WTC11 (cell line): ENCODE results near the gene HLTF. TPM values are rescaled to one million over a fixed set of nuclear protein-coding genes. Genes with fewer than 3 reads are reported as not detected.

Source experiments
- ATAC-seq: fragments of 200-7000 bp; cut with Tn5 transposase; 2 replicates; pipeline ENCODE4 v1.10.0; 2021; ENCODE audit warnings: mild to moderate bottlenecking, moderate library complexity
- CTCF ChIA-PET: fragments of 300-600 bp; sonication (Branson Sonifier 250); formaldehyde crosslinking; loops from one replicate; lab custom pipeline; 2021; ENCODE audit warnings: antibody characterized with exemption; lab: Charles Lee
- POLR2A ChIA-PET: fragments of 350-600 bp; sonication (Branson Sonifier 250); formaldehyde crosslinking; loops from one replicate; lab custom pipeline; 2021; ENCODE audit warnings: antibody characterized with exemption; lab: Charles Lee
- DNase-seq: peaks from one replicate; pipeline ENCODE4 v3.0.0; 2021; ENCODE audit warnings: low spot score
- H3K27ac Mint-ChIP-seq: 2 replicates; pipeline ENCODE4 v1.8.0; 2021; ENCODE audit warnings: mixed read lengths
- H3K27me3 Mint-ChIP-seq: 2 replicates; pipeline ENCODE4 v1.8.0; 2021; ENCODE audit warnings: low read depth, mild to moderate bottlenecking, moderate library complexity, mixed read lengths
- H3K36me3 Mint-ChIP-seq: 2 replicates; pipeline ENCODE4 v1.8.0; 2021; ENCODE audit warnings: mixed read lengths
- H3K4me1 Mint-ChIP-seq: 2 replicates; pipeline ENCODE4 v1.8.0; 2022; ENCODE audit warnings: mixed read lengths
- H3K4me3 Mint-ChIP-seq: 2 replicates; pipeline ENCODE4 v1.8.0; 2021; ENCODE audit warnings: mild to moderate bottlenecking, moderate library complexity, mixed read lengths
- H3K9me3 Mint-ChIP-seq: 2 replicates; pipeline ENCODE4 v1.8.0; 2021; ENCODE audit warnings: mixed read lengths
- ERG ChIP-seq: fragments of 250-450 bp; sonication (Bioruptor Pico); IDR thresholded peaks from 2 replicates; pipeline ENCODE4 v1.8.0; 2021; ENCODE audit warnings: mild to moderate bottlenecking
- ETV6 ChIP-seq: sonication (generic); formaldehyde crosslinking; IDR thresholded peaks from 2 replicates; pipeline ENCODE4 v1.8.1; 2022; ENCODE audit warnings: mild to moderate bottlenecking, missing genetic modification reagents
- FOXK1 ChIP-seq: sonication (generic); formaldehyde crosslinking; IDR thresholded peaks from 2 replicates; pipeline ENCODE4 v1.8.0; 2022; ENCODE audit warnings: mild to moderate bottlenecking, moderate library complexity, missing genetic modification reagents
- HMGA2 ChIP-seq: fragments of 250-450 bp; sonication (Bioruptor Pico); IDR thresholded peaks from 2 replicates; pipeline ENCODE4 v1.4.0; 2021; ENCODE audit warnings: mild to moderate bottlenecking, moderate library complexity
- MXD4 ChIP-seq: fragments of 250-450 bp; sonication (Bioruptor Pico); IDR thresholded peaks from 2 replicates; pipeline ENCODE4 v1.8.0; 2021; ENCODE audit warnings: mild to moderate bottlenecking, moderate library complexity, borderline replicate concordance
- NR1H2 ChIP-seq: sonication (generic); formaldehyde crosslinking; IDR thresholded peaks from 2 replicates; pipeline ENCODE4 v1.9.0; 2021; ENCODE audit warnings: mild to moderate bottlenecking, moderate library complexity, missing genetic modification reagents
- NR2C2 ChIP-seq: sonication (generic); formaldehyde crosslinking; IDR thresholded peaks from 2 replicates; pipeline ENCODE4 v1.8.0; 2022; ENCODE audit warnings: mild to moderate bottlenecking, missing genetic modification reagents
- PRDM15 ChIP-seq: sonication (generic); formaldehyde crosslinking; IDR thresholded peaks from 2 replicates; pipeline ENCODE4 v1.8.0; 2022; ENCODE audit warnings: missing genetic modification reagents
- PRRX2 ChIP-seq: fragments of 250-450 bp; sonication (Bioruptor Pico); IDR thresholded peaks from 2 replicates; pipeline ENCODE4 v1.8.0; 2021; ENCODE audit warnings: mild to moderate bottlenecking
- RELA ChIP-seq: sonication (generic); formaldehyde crosslinking; IDR thresholded peaks from 2 replicates; pipeline ENCODE4 v1.8.1; 2022; ENCODE audit warnings: missing genetic modification reagents, mild to moderate bottlenecking, borderline replicate concordance
- TEAD1 ChIP-seq: sonication (generic); formaldehyde crosslinking; IDR thresholded peaks from 2 replicates; pipeline ENCODE4 v1.8.0; 2022; ENCODE audit warnings: mild to moderate bottlenecking, missing genetic modification reagents
- TEAD4 ChIP-seq: sonication (generic); formaldehyde crosslinking; IDR thresholded peaks from 2 replicates; pipeline ENCODE4 v1.8.0; 2022; ENCODE audit warnings: mild to moderate bottlenecking, missing genetic modification reagents
- TP53 ChIP-seq: sonication (generic); formaldehyde crosslinking; IDR thresholded peaks from 2 replicates; pipeline ENCODE4 v1.8.1; 2023; ENCODE audit warnings: mild to moderate bottlenecking, missing genetic modification reagents
- USF1 ChIP-seq: sonication (generic); formaldehyde crosslinking; IDR thresholded peaks from 2 replicates; pipeline ENCODE4 v1.8.0; 2022; ENCODE audit warnings: mild to moderate bottlenecking, missing genetic modification reagents
- ZBTB21 ChIP-seq: sonication (generic); formaldehyde crosslinking; IDR thresholded peaks from 2 replicates; pipeline ENCODE4 v1.8.1; 2023; ENCODE audit warnings: mild to moderate bottlenecking, missing genetic modification reagents, borderline replicate concordance
- ZNF263 ChIP-seq: sonication (generic); formaldehyde crosslinking; IDR thresholded peaks from 2 replicates; pipeline ENCODE4 v1.8.1; 2022; ENCODE audit warnings: low read depth, mild to moderate bottlenecking, moderate library complexity, missing genetic modification reagents
- ZNF423 ChIP-seq: fragments of 250-450 bp; sonication (Bioruptor Pico); IDR thresholded peaks from 2 replicates; pipeline ENCODE4 v2.1.2; 2022; ENCODE audit warnings: mild to moderate bottlenecking, moderate library complexity
- ZNF512 ChIP-seq: sonication (generic); formaldehyde crosslinking; IDR thresholded peaks from 2 replicates; pipeline ENCODE4 v1.8.1; 2022; ENCODE audit warnings: missing genetic modification reagents, borderline replicate concordance
- total RNA-seq: library from RNA; stranded (reverse); gene quantifications from 3 replicates; pipeline ENCODE4 v1.2.3, GENCODE V29; 2021
- TF ChIP-seq, protein P1 (sequence below): fragments of 250-450 bp; sonication (Bioruptor Pico); IDR thresholded peaks from 2 replicates; pipeline ENCODE4 v1.9.0; 2021; ENCODE audit warnings: mild to moderate bottlenecking
- TF ChIP-seq, protein P2 (sequence below): sonication (generic); formaldehyde crosslinking; IDR thresholded peaks from 2 replicates; pipeline ENCODE4 v1.8.1; 2023; ENCODE audit warnings: mild to moderate bottlenecking, missing genetic modification reagents, moderate library complexity
- TF ChIP-seq, protein P3 (sequence below): sonication (generic); formaldehyde crosslinking; IDR thresholded peaks from 2 replicates; pipeline ENCODE4 v1.8.1; 2023; ENCODE audit warnings: mild to moderate bottlenecking, missing genetic modification reagents, borderline replicate concordance

The HLTF gene
- total RNA-seq, 1 experiment from 2014 or later = 62.4 TPM

DNA sequence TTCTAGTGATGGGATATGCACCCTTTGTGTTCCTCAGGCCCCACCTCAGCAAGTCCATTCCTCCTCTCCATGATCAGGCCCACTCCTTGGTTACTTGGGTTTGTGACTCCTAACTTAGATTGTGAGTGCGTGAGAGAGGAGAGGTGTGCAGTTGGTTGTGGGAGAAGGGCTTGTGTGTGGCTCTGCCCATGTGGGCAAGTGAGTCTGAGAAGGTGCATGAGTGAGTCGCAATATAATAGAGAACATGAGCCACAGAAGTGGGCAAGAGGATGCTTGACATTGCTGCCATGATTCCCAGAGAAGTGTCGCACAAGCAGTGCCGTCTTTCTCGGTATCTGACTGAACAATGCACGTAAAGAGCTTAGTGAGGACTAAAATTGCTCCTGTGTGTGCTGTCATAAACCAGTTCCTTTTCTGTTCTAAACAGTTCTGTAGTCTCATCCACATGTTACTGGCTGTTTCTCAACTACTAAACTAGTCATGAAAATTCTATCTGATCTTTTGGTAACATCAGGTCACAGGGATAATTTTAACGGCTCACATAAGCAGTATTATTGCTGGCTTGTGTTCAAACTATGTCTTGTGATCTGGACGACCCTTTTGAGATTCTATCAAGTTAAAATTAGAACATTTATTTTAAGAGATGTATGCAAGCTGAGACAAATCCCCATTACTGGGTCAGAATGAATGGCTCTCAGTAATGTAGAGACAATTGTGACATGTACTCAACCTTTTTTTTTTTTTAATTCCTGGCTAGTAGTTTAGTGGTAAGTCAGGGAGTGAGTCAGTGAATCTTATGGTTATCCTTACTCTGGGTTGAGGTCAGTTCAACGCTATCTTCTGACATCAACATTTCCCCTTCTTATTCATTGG is 69.4 kb downstream of the HLTF start (continued):
- TF ChIP-seq, protein P1, sequence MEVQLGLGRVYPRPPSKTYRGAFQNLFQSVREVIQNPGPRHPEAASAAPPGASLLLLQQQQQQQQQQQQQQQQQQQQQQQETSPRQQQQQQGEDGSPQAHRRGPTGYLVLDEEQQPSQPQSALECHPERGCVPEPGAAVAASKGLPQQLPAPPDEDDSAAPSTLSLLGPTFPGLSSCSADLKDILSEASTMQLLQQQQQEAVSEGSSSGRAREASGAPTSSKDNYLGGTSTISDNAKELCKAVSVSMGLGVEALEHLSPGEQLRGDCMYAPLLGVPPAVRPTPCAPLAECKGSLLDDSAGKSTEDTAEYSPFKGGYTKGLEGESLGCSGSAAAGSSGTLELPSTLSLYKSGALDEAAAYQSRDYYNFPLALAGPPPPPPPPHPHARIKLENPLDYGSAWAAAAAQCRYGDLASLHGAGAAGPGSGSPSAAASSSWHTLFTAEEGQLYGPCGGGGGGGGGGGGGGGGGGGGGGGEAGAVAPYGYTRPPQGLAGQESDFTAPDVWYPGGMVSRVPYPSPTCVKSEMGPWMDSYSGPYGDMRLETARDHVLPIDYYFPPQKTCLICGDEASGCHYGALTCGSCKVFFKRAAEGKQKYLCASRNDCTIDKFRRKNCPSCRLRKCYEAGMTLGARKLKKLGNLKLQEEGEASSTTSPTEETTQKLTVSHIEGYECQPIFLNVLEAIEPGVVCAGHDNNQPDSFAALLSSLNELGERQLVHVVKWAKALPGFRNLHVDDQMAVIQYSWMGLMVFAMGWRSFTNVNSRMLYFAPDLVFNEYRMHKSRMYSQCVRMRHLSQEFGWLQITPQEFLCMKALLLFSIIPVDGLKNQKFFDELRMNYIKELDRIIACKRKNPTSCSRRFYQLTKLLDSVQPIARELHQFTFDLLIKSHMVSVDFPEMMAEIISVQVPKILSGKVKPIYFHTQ = no peak
- TF ChIP-seq ETV6 (CRISPR knock-in tag) (no peak), TEAD1 (no peak), MXD4 (CRISPR knock-in tag) (no peak)

DNA sequence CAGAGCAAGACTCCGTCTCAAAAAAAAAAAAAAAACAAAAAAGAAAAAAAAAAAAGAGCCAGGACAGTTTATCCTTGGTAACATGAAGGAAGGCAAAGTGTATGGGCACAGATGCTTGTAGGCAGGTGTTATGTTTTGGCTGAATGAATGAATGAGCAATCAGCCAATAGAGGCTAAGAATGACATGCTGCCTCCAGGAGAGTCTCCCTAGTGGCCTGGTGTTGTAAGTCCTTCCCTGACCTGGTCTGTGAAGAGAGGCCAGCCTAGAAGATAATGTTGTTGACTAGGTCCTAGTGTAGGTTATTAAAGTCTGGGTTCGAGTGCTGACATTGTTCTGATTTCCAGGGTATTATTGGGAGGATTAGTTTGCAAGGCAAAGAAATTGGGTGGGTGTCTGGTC is 70.1 kb downstream of the HLTF start:
- CTCF ChIA-PET = no interaction called here
- ATAC-seq = no peak
- TF ChIP-seq TP53 (CRISPR knock-in tag) (no peak), USF1 (CRISPR knock-in tag) (no peak), PRRX2 (CRISPR knock-in tag) (no peak), ZBTB21 (CRISPR knock-in tag) (no peak), RELA (CRISPR knock-in tag) (no peak), NR2C2 (CRISPR knock-in tag) (no peak), HMGA2 (CRISPR knock-in tag) (no peak), ZNF512 (no peak), ZNF263 (CRISPR knock-in tag) (no peak), FOXK1 (CRISPR knock-in tag) (no peak), ZNF423 (CRISPR knock-in tag) (no peak), NR1H2 (no peak), PRDM15 (CRISPR knock-in tag) (no peak), ERG (no peak), TEAD4 (no peak)
- TF ChIP-seq, protein P2, sequence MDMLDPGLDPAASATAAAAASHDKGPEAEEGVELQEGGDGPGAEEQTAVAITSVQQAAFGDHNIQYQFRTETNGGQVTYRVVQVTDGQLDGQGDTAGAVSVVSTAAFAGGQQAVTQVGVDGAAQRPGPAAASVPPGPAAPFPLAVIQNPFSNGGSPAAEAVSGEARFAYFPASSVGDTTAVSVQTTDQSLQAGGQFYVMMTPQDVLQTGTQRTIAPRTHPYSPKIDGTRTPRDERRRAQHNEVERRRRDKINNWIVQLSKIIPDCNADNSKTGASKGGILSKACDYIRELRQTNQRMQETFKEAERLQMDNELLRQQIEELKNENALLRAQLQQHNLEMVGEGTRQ (CRISPR knock-in tag) = no peak
- TF ChIP-seq, protein P3, sequence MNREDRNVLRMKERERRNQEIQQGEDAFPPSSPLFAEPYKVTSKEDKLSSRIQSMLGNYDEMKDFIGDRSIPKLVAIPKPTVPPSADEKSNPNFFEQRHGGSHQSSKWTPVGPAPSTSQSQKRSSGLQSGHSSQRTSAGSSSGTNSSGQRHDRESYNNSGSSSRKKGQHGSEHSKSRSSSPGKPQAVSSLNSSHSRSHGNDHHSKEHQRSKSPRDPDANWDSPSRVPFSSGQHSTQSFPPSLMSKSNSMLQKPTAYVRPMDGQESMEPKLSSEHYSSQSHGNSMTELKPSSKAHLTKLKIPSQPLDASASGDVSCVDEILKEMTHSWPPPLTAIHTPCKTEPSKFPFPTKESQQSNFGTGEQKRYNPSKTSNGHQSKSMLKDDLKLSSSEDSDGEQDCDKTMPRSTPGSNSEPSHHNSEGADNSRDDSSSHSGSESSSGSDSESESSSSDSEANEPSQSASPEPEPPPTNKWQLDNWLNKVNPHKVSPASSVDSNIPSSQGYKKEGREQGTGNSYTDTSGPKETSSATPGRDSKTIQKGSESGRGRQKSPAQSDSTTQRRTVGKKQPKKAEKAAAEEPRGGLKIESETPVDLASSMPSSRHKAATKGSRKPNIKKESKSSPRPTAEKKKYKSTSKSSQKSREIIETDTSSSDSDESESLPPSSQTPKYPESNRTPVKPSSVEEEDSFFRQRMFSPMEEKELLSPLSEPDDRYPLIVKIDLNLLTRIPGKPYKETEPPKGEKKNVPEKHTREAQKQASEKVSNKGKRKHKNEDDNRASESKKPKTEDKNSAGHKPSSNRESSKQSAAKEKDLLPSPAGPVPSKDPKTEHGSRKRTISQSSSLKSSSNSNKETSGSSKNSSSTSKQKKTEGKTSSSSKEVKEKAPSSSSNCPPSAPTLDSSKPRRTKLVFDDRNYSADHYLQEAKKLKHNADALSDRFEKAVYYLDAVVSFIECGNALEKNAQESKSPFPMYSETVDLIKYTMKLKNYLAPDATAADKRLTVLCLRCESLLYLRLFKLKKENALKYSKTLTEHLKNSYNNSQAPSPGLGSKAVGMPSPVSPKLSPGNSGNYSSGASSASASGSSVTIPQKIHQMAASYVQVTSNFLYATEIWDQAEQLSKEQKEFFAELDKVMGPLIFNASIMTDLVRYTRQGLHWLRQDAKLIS = no peak

More for the DNA sequence above, 70.1 kb downstream of the HLTF start:
- Mint-ChIP-seq H3K4me3 (no peak overlapping the region), H3K27ac (peak overlapping the region; percentile 25; the same call in 1 of the 2 replicates), H3K4me1 (peaks cover 47% of the 10 kb centered on the region), H3K27me3 (no peaks in the 10 kb centered on the region), H3K36me3 (peaks cover 29% of the 10 kb centered on the region), H3K9me3 (no peaks in the 10 kb centered on the region)
- no peak for DNase-seq
- POLR2A ChIA-PET = no interaction called here
